B cell (primary cell): ENCODE measurements around the gene TMEM250. TPM values are rescaled to one million over a fixed set of nuclear protein-coding genes. Genes with fewer than 3 reads are reported as not detected.

ENCODE experiments used
- ATAC-seq: fragments of 200-7000 bp; cut with Tn5 transposase; one replicate; pipeline ENCODE4 v1.10.0; 2021; ENCODE audit warnings: low read depth, mild to moderate bottlenecking, moderate number of reproducible peaks, moderate library complexity
- CTCF ChIA-PET: fragments of 350-600 bp; sonication (Branson Sonifier 250); formaldehyde crosslinking; loops from one replicate; lab custom pipeline; 2021; ENCODE audit warnings: antibody characterized with exemption, inconsistent platforms; lab: Charles Lee
- POLR2A ChIA-PET: fragments of 350-600 bp; sonication (Branson Sonifier 250); formaldehyde crosslinking; loops from one replicate; lab custom pipeline; 2021; ENCODE audit warnings: antibody characterized with exemption; lab: Charles Lee
- DNase-seq: peaks from one replicate; pipeline ENCODE4 v3.0.0; 2013
- H2AFZ ChIP-seq: 2 replicates; pipeline ENCODE4 v1.6.1; 2012; ENCODE audit warnings: mild to moderate bottlenecking, low read depth, low read length; ENCODE audit not compliant: insufficient read depth, poor library complexity, severe bottlenecking
- H3K27ac ChIP-seq, 2 donors: 1 replicate in 1 of 2; 2 replicates in 1 of 2; pipeline ENCODE4 v1.5.1; 2012 to 2013; ENCODE audit warnings: low read length in 2 of 2, mild to moderate bottlenecking in 2 of 2, moderate library complexity in 1 of 2
- H3K27me3 ChIP-seq, 4 experiments: fragments of 200-600 bp in 1 of 4; sonication (generic) in 1 of 4; replicated peaks in 1 of 4; 1 replicate in 2 of 4; 2 replicates in 2 of 4; pipeline versions ENCODE4 v1.6.1 to v1.7.0; 2013 to 2016; ENCODE audit warnings: low read length in 3 of 4, mild to moderate bottlenecking in 2 of 4, mixed read lengths in 1 of 4, moderate library complexity in 1 of 4; ENCODE audit not compliant: insufficient read depth in 4 of 4, control insufficient read depth in 3 of 4; ENCODE audit errors: control extremely low read depth in 1 of 4
- H3K36me3 ChIP-seq, 2 experiments: replicated peaks in 1 of 2; 1 replicate in 1 of 2; 2 replicates in 1 of 2; pipeline versions ENCODE4 v1.6.1 to v1.7.1; 2013; ENCODE audit warnings: low read length in 1 of 2; ENCODE audit not compliant: insufficient read depth in 2 of 2, control insufficient read depth in 1 of 2; ENCODE audit errors: control extremely low read depth in 1 of 2, extremely low read depth in 1 of 2
- H3K4me1 ChIP-seq, 2 donors: fragments of 200-600 bp in 1 of 2; sonication (generic) in 1 of 2; 1 replicate in 1 of 2; 2 replicates in 1 of 2; pipeline versions ENCODE4 v1.5.1 to v1.6.1; 2013 to 2017; ENCODE audit warnings: low read length in 2 of 2; ENCODE audit not compliant: control insufficient read depth in 2 of 2, insufficient read depth in 2 of 2
- H3K4me2 ChIP-seq: replicated peaks from 2 replicates; pipeline ENCODE3; 2012; ENCODE audit warnings: mild to moderate bottlenecking, low read depth, low read length; ENCODE audit not compliant: poor library complexity, severe bottlenecking
- H3K4me3 ChIP-seq, 5 experiments: fragments of 200-600 bp in 1 of 5; sonication (generic) in 1 of 5; 1 replicate in 3 of 5; 2 replicates in 2 of 5; pipeline versions ENCODE4 v1.5.1 to v1.7.0; 2011 to 2016; ENCODE audit warnings: low read length in 4 of 5, mild to moderate bottlenecking in 4 of 5, low read depth in 2 of 5, control low read depth in 1 of 5, moderate library complexity in 1 of 5; ENCODE audit not compliant: insufficient read depth in 1 of 5; ENCODE audit errors: control extremely low read depth in 1 of 5, extremely low read depth in 1 of 5
- H3K79me2 ChIP-seq: fragments of 200-600 bp; sonication (generic); one replicate; pipeline ENCODE4 v1.6.0; 2016; ENCODE audit warnings: low read length; ENCODE audit not compliant: control insufficient read depth, insufficient read depth
- H3K9ac ChIP-seq: fragments of 200-600 bp; sonication (generic); 2 replicates; pipeline ENCODE4 v1.6.1; 2017; ENCODE audit warnings: mild to moderate bottlenecking, low read length, moderate library complexity
- H3K9me3 ChIP-seq, 3 donors: one replicate each; pipeline versions ENCODE4 v1.6.1 to v1.7.1; 2013; ENCODE audit warnings: low read length in 2 of 3; ENCODE audit not compliant: control insufficient read depth in 2 of 3, insufficient read depth in 1 of 3; ENCODE audit errors: control extremely low read depth in 1 of 3
- H4K20me1 ChIP-seq: 2 replicates; pipeline ENCODE4 v1.6.0; 2012; ENCODE audit warnings: mild to moderate bottlenecking, low read length; ENCODE audit not compliant: insufficient read depth, control insufficient read depth, poor library complexity, severe bottlenecking
- H3K27ac Mint-ChIP-seq: one replicate; pipeline ENCODE4 v1.8.0; 2021; ENCODE audit warnings: mixed read lengths
- H3K27me3 Mint-ChIP-seq: one replicate; pipeline ENCODE4 v1.8.0; 2021; ENCODE audit warnings: mixed read lengths
- H3K4me1 Mint-ChIP-seq: one replicate; pipeline ENCODE4 v1.8.0; 2021; ENCODE audit warnings: mixed read lengths
- H3K4me3 Mint-ChIP-seq: one replicate; pipeline ENCODE4 v1.8.0; 2021; ENCODE audit warnings: mixed read lengths
- H3K9me3 Mint-ChIP-seq: one replicate; pipeline ENCODE4 v1.8.0; 2022; ENCODE audit warnings: mixed read lengths; ENCODE audit not compliant: insufficient read depth
- CTCF ChIP-seq: fragments of 200-600 bp; IDR thresholded peaks from one replicate; pipeline ENCODE4 v1.8.0; 2022; ENCODE audit warnings: antibody characterized with exemption, mild to moderate bottlenecking
- EZH2 ChIP-seq: IDR thresholded peaks from 2 replicates; pipeline ENCODE4 v1.6.1; 2012; ENCODE audit warnings: borderline replicate concordance, low read depth, mild to moderate bottlenecking, moderate library complexity, low read length; ENCODE audit not compliant: insufficient read depth, poor library complexity, severe bottlenecking
- WGBS: methylation state at CpG from one replicate; pipeline ENCODE4 v1.1.5; 2013; ENCODE audit warnings: missing lambda C conversion rate; ENCODE audit not compliant: insufficient coverage; 5-methylcytosine and 5-hydroxymethylcytosine counted together
- intact Hi-C: fragments of 100-400 bp; cut with micrococcal nuclease; formaldehyde crosslinking; loops from one replicate; pipeline ENCODE4 v1.10.0; 2022
- polyA plus RNA-seq: library from polyadenylated mRNA; depleted of rRNA; stranded (reverse); fragments of >200 nt; gene quantifications from 2 replicates; pipeline ENCODE4 v1.2.3, GENCODE V29; 2012
- total RNA-seq, 2 donors: library from RNA; stranded (reverse); fragments of 120-200 nt in 1 of 2; gene quantifications; 1 replicate in 1 of 2; 2 replicates in 1 of 2; pipeline versions ENCODE4 v1.2.3 to v1.2.4, GENCODE V29; 2013 to 2022

Gene TMEM250
- total and polyA plus RNA-seq, 2 donors (not counting 1 experiment from before 2014, with no cell fraction given) = 11.1 to 29.6 TPM

DNA sequence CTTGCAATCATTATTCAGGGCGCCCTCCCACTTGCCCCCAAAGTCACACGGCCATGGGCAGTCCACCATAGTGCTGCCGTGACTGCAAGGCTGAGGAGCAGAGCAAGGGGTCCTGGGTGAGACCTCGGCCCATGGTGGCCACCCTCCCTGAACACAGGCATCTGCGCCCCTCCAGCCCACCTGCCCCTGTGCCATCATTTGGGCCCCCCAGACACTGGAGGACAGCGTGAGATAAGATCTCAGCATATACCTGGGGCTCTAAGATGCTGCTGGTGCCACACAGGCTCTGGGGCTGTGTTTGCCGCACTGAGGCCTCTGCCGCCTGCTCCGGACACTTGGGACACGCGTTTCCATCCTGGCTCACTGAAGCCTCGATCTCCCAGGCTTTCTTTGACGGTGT, 3.5 kb downstream of the TMEM250 start:
- WGBS = over 99% methylated on average over 13 of the region's 13 CpGs
- no peak overlapping the region for H3K4me3 Mint-ChIP-seq

GRCh38 chr9:136114610-136115009, 4.1 kb downstream of the TMEM250 start:
- no peak overlapping the region for H3K4me3 Mint-ChIP-seq
- intact Hi-C loops = no loop called here
- no peak for ATAC-seq
- Histone ChIP-seq H3K36me3 (peaks cover 0 to 13% of the 10 kb centered on the region in 2 experiments), H4K20me1 (peaks cover 13% of the 10 kb centered on the region), H3K9ac (no peak overlapping the region), H3K79me2 (peaks cover 17% of the 10 kb centered on the region), H2AFZ (no peak overlapping the region), H3K4me1 (peaks cover 20 to 25% of the 10 kb centered on the region in 2 donors), H3K27me3 (peaks cover 0 to 3% (median 0%) of the 10 kb centered on the region in 4 experiments), H3K4me2 (no peak overlapping the region), H3K4me3 (no peak overlapping the region), H3K27ac (no peak overlapping the region), H3K9me3 (no peaks in the 10 kb centered on the region)
- peaks cover 12% of the 10 kb centered on the region for H3K4me1 Mint-ChIP-seq
- ChIA-PET POLR2A (no interaction called here), CTCF (no interaction called here)
- H3K27ac Mint-ChIP-seq = peak overlapping the region; percentile 43
- H3K27me3 Mint-ChIP-seq = no peaks in the 10 kb centered on the region
- H3K9me3 Mint-ChIP-seq = no peaks in the 10 kb centered on the region
- TF ChIP-seq EZH2 = no peak
- 98% methylated on average over 13 of the region's 18 CpGs for WGBS
- no peak for DNase-seq

More for the DNA sequence above, 3.5 kb downstream of the TMEM250 start:
- TF ChIP-seq EZH2 (no peak), CTCF (no peak)
- H3K4me1 ChIP-seq = peaks cover 20 to 26% of the 10 kb centered on the region in 2 donors
- intact Hi-C loops = no loop called here
- ChIA-PET CTCF (no interaction called here), POLR2A (no interaction called here)
- no peaks in the 10 kb centered on the region for H3K9me3 ChIP-seq
- no peak overlapping the region for H3K9ac ChIP-seq
- Mint-ChIP-seq H3K27me3 (no peaks in the 10 kb centered on the region), H3K27ac (no peak overlapping the region), H3K9me3 (no peaks in the 10 kb centered on the region), H3K4me1 (peaks cover 12% of the 10 kb centered on the region)
- no peak overlapping the region for H2AFZ ChIP-seq
- no peak for ATAC-seq
- no peak overlapping the region for H3K4me2 ChIP-seq
- H3K36me3 ChIP-seq = peaks cover 0 to 13% of the 10 kb centered on the region in 2 experiments
- peaks cover 21% of the 10 kb centered on the region for H3K79me2 ChIP-seq
- H3K4me3 ChIP-seq = no peak overlapping the region
- H3K27me3 ChIP-seq = peaks cover 0 to 3% (median 0%) of the 10 kb centered on the region in 4 experiments
- H3K27ac ChIP-seq = no peak overlapping the region
- H4K20me1 ChIP-seq = peaks cover 13% of the 10 kb centered on the region
- no peak for DNase-seq
